ENCODE measurements around the gene CEP78. TPM values are rescaled to one million over a fixed set of nuclear protein-coding genes. Genes with fewer than 3 reads are reported as not detected.

The CEP78 gene
- total RNA-seq, 5 donors from 2014 or later (not counting 1 experiment from before 2014, with no cell fraction given), result 23.2 to 37.4 (median 29.5) TPM

- WGBS (ENCODE audit: insufficient coverage), result 100% methylated on average over 3 of the region's 5 CpGs
- Mint-ChIP-seq H3K27me3 (no peaks in the 10 kb centered on the region), H3K36me3 (peaks cover 25% of the 10 kb centered on the region), H3K9me3 (no peaks in the 10 kb centered on the region), H3K4me1 (peaks cover 0 to 6% (median 0%) of the 10 kb centered on the region in 3 donors), H3K27ac (no peak overlapping the region), H3K4me3 (no peak overlapping the region)
- Histone ChIP-seq H3K4me1 (ENCODE audit: control insufficient read depth in 1 of 2, extremely low read depth in 1 of 2, insufficient read depth in 2 of 2, low read length in 2 of 2) (no peaks in the 10 kb centered on the region), H3K4me3 (ENCODE audit: control insufficient read depth in 1 of 2, extremely low read depth in 1 of 2, low read length in 1 of 2) (no peak overlapping the region), H3K36me3 (ENCODE audit: control insufficient read depth in 2 of 2, extremely low read depth in 1 of 2, insufficient read depth in 1 of 2, low read length in 1 of 2) (no peaks in the 10 kb centered on the region), H3K27me3 (replicated peaks in 1 of 2; ENCODE audit: control insufficient read depth in 2 of 2, extremely low read depth in 1 of 2, insufficient read depth in 2 of 2, low read length in 1 of 2) (no peaks in the 10 kb centered on the region), H3K9me3 (no peaks in the 10 kb centered on the region), H3K27ac (ENCODE audit: low read length) (no peak overlapping the region)
- ATAC-seq (replicated peaks in 1 of 4) (no peak), DNase-seq (no peak)
- ChIA-PET POLR2A (no interaction called here), CTCF (no interaction called here)
Measured at GRCh38 chr9:78325846-78326360, 90.0 kb downstream of the CEP78 start.

- Histone ChIP-seq H3K4me1 (ENCODE audit: control insufficient read depth in 1 of 2, extremely low read depth in 1 of 2, insufficient read depth in 2 of 2, low read length in 2 of 2) (no peaks in the 10 kb centered on the region), H3K27ac (ENCODE audit: low read length) (no peak overlapping the region), H3K4me3 (ENCODE audit: control insufficient read depth in 1 of 2, extremely low read depth in 1 of 2, low read length in 1 of 2) (no peak overlapping the region), H3K9me3 (no peaks in the 10 kb centered on the region), H3K27me3 (replicated peaks in 1 of 2; ENCODE audit: control insufficient read depth in 2 of 2, extremely low read depth in 1 of 2, insufficient read depth in 2 of 2, low read length in 1 of 2) (no peaks in the 10 kb centered on the region), H3K36me3 (ENCODE audit: control insufficient read depth in 2 of 2, extremely low read depth in 1 of 2, insufficient read depth in 1 of 2, low read length in 1 of 2) (no peaks in the 10 kb centered on the region)
- POLR2A ChIA-PET, result interaction anchor here in 1 of 2 donors (0.6 kb wide), 1 partner anchor 52 kb away, joined by 3 read pairs; no protein-coding TSS in a partner anchor
- peaks cover 28% of the 10 kb centered on the region for H3K36me3 Mint-ChIP-seq
- DNase-seq (no peak), ATAC-seq (replicated peaks in 1 of 4) (no peak)
- H3K27ac Mint-ChIP-seq, result no peak overlapping the region
- H3K9me3 Mint-ChIP-seq, result no peaks in the 10 kb centered on the region
- peaks cover 0 to 6% (median 0%) of the 10 kb centered on the region in 3 donors for H3K4me1 Mint-ChIP-seq
- CTCF ChIA-PET, result no interaction called here
- 100% methylated on average over 1 of the region's 2 CpGs for WGBS (ENCODE audit: insufficient coverage)
- H3K27me3 Mint-ChIP-seq, result no peaks in the 10 kb centered on the region
- H3K4me3 Mint-ChIP-seq, result no peak overlapping the region
Measured at GRCh38 chr9:78326564-78326963, 90.7 kb downstream of the CEP78 start.

Other genes starting within 250 kb of the CEP78 start
- 10 to 100 TPM; 29.3 to 48.4 (median 38.3) TPM for gene GNAQ, start 204.3 kb upstream of the CEP78 start, total RNA-seq
- gene PSAT1, start 61.0 kb downstream of the CEP78 start, total RNA-seq, result 10 to 100 TPM in 3 of 5 donors, 1 to 10 TPM in 2; 2.0 to 37.3 (median 24.9) TPM